HL-60 (cell line): ENCODE results near the gene NRARP.

Experiments
- DNase-seq, 2 experiments: peaks; one replicate each; pipeline ENCODE4 v3.0.0-alpha.2; 2010 to 2020; ENCODE audit warnings: low read depth in 1 of 2, low spot score in 1 of 2
- H3K27ac ChIP-seq: fragments of 250-450 bp; sonication (Bioruptor Pico); replicated peaks from 2 replicates; pipeline ENCODE4 v1.5.1; 2020; ENCODE audit warnings: mild to moderate bottlenecking, moderate library complexity
- H3K27me3 ChIP-seq: fragments of 250-450 bp; sonication (Bioruptor Pico); 2 replicates; pipeline ENCODE4 v1.5.1; 2021; ENCODE audit warnings: mild to moderate bottlenecking, moderate library complexity; ENCODE audit not compliant: insufficient read depth, poor library complexity, severe bottlenecking
- H3K4me3 ChIP-seq: replicated peaks from 2 replicates; pipeline ENCODE4 v1.5.1; 2011; ENCODE audit warnings: mild to moderate bottlenecking, control low read depth, low read length; ENCODE audit not compliant: insufficient read depth
- GABPA ChIP-seq: IDR thresholded peaks from 2 replicates; pipeline ENCODE4 v1.6.1; 2012; ENCODE audit warnings: low read depth
- POLR2AphosphoS5 ChIP-seq: IDR thresholded peaks from 2 replicates; pipeline ENCODE4 v1.6.1; 2012; ENCODE audit warnings: low read depth
- SPI1 ChIP-seq: IDR thresholded peaks from 2 replicates; pipeline ENCODE4 v1.6.1; 2012; ENCODE audit warnings: low read depth, mild to moderate bottlenecking, borderline replicate concordance
- TF ChIP-seq, protein P1 (sequence below): IDR thresholded peaks from 2 replicates; pipeline ENCODE4 v1.6.1; 2012; ENCODE audit warnings: low read depth; ENCODE audit not compliant: insufficient replicate concordance
- TF ChIP-seq, protein P2 (sequence below): IDR thresholded peaks from one replicate; pipeline ENCODE4 v1.5.1; 2011; ENCODE audit warnings: low read length, control low read depth, inconsistent platforms; ENCODE audit not compliant: insufficient read depth

The NRARP gene

DNA sequence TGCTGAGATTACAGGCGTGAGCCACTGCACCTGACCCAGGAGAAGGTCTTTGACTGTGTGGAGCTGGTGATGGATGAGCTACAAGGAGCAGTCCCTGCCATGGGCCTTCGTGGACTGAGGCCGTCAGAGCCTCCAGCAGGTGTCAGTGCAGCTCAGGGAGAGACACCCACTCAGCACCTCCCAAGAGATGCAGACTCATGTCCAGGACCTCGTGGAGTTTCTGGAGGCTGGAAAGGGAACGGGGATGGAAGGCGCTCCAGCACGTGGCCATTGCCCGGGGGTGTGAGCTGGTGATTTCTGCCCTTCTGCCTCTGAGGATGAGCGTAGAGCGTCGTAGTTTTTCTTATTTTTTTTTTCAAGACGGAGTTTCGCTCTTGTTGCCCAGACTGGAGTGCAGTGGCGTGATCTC, 15.1 kb downstream of the NRARP start:
- H3K27me3 ChIP-seq: no peaks in the 10 kb centered on the region
- no peak overlapping the region for H3K4me3 ChIP-seq
- H3K27ac ChIP-seq: no peak overlapping the region
- TF ChIP-seq, protein P1, sequence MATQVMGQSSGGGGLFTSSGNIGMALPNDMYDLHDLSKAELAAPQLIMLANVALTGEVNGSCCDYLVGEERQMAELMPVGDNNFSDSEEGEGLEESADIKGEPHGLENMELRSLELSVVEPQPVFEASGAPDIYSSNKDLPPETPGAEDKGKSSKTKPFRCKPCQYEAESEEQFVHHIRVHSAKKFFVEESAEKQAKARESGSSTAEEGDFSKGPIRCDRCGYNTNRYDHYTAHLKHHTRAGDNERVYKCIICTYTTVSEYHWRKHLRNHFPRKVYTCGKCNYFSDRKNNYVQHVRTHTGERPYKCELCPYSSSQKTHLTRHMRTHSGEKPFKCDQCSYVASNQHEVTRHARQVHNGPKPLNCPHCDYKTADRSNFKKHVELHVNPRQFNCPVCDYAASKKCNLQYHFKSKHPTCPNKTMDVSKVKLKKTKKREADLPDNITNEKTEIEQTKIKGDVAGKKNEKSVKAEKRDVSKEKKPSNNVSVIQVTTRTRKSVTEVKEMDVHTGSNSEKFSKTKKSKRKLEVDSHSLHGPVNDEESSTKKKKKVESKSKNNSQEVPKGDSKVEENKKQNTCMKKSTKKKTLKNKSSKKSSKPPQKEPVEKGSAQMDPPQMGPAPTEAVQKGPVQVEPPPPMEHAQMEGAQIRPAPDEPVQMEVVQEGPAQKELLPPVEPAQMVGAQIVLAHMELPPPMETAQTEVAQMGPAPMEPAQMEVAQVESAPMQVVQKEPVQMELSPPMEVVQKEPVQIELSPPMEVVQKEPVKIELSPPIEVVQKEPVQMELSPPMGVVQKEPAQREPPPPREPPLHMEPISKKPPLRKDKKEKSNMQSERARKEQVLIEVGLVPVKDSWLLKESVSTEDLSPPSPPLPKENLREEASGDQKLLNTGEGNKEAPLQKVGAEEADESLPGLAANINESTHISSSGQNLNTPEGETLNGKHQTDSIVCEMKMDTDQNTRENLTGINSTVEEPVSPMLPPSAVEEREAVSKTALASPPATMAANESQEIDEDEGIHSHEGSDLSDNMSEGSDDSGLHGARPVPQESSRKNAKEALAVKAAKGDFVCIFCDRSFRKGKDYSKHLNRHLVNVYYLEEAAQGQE: no peak
- TF ChIP-seq, protein P2, sequence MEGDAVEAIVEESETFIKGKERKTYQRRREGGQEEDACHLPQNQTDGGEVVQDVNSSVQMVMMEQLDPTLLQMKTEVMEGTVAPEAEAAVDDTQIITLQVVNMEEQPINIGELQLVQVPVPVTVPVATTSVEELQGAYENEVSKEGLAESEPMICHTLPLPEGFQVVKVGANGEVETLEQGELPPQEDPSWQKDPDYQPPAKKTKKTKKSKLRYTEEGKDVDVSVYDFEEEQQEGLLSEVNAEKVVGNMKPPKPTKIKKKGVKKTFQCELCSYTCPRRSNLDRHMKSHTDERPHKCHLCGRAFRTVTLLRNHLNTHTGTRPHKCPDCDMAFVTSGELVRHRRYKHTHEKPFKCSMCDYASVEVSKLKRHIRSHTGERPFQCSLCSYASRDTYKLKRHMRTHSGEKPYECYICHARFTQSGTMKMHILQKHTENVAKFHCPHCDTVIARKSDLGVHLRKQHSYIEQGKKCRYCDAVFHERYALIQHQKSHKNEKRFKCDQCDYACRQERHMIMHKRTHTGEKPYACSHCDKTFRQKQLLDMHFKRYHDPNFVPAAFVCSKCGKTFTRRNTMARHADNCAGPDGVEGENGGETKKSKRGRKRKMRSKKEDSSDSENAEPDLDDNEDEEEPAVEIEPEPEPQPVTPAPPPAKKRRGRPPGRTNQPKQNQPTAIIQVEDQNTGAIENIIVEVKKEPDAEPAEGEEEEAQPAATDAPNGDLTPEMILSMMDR: peak; percentile 49
- peak in 1 of 2 experiments; percentile 63 for DNase-seq

DNA sequence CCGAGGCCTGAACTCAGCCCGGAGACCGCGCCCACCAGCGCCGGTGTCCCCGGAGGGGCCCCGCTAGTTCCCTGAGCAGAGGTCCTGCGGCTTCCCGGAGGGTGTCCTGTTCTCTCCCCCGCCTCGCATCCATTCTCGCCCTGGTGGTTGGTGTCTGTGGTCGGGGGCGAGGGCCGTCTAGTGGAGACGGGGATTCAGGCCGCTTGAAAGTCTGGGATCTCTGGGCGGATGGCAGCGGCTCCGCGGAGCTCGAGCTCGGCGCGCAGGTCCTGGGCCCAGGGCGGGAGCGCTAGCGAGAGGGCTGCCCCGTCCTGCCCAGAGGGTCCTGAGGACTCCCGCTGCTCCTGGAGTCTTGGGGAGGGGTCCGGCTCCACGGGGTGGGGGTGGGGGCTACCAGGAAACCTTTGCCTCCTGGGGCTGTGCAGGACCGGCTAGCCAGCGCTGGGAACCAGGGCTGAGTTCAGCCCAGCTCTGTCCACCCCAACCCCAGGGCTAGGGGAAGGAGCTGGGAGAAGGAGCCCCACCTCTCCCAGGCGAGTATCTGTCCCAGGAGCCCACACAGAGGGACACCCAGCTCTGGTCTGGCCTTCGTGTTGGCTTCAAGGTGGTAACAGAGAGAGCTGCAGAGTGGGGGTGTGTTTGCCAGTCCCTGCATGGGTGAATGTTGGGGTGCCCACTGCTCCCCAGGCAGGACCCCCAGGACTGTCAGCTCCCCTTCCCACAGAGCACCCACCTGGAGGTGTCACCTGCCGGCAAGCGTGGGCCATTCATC, 20.5 kb downstream of the NRARP start:
- no peak for DNase-seq
- Histone ChIP-seq H3K27me3 (no peaks in the 10 kb centered on the region), H3K4me3 (no peak overlapping the region), H3K27ac (no peak overlapping the region)
- TF ChIP-seq, protein P1: no peak
- TF ChIP-seq GABPA: no peak
- TF ChIP-seq, protein P2: no peak
- TF ChIP-seq SPI1: no peak
- no peak for TF ChIP-seq POLR2AphosphoS5

DNA sequence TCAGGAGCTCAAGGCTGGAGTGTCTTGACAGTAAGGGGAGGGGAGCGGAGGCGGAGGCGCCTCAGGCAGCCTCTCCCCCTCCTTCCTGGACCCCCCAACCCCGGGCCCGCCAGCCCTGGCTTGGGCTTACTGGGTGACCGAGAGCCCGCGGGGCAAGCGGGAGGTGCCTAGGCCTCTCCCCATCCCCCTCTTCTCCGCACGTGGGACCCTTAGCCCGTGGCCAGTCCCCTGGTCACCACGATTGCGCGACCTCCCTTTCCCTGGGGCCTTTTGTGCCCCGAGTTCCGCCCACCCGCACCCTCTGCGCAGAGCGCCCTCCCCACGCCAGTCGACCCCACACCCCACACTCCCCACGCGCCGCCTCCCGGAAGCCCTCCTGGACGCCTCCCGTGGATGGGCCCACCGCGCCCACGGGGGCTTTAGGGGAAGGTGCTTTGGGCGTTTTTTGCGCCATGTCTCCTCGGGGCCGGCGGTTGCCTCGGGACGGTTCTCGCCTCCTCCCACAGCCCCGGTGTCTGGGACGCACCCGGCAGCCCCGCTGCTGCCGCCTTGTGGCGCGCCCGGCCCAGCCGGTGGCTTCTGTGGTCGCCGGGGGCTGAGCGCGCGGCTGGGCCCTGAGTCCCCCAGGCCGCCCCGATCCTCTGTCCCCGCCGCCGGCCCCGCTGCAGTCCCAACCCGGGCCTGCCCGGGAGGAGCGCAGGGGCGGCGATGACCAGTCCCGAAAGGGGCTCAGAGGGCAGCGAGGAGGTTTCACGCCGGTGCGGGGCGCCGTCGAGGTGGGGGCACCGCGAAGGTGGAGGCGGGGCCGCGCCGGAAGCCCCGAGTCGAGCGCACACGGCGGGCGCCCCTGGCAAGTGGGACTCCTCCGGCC, 21.4 kb downstream of the NRARP start:
- H3K4me3 ChIP-seq: no peak overlapping the region
- H3K27ac ChIP-seq: no peak overlapping the region
- no peaks in the 10 kb centered on the region for H3K27me3 ChIP-seq
- no peak for DNase-seq
- TF ChIP-seq GABPA (no peak), POLR2AphosphoS5 (no peak), SPI1 (no peak)
- TF ChIP-seq, protein P2: no peak
- TF ChIP-seq, protein P1: no peak
